DOHH2 (cell line): ENCODE results near the gene ADGRB3.

Source experiments
- EZH2phosphoT487 ChIP-seq: fragments of 200-600 bp; sonication (generic); IDR thresholded peaks from 2 replicates; pipeline ENCODE4 v1.6.1; 2017; ENCODE audit warnings: borderline replicate concordance, mild to moderate bottlenecking, antibody characterized with exemption, low read length, moderate library complexity, mixed read lengths
- TF ChIP-seq, protein P1 (sequence below): fragments of 200-600 bp; sonication (generic); IDR thresholded peaks from one replicate; pipeline ENCODE4 v1.5.1; 2014; ENCODE audit warnings: antibody characterized with exemption, mild to moderate bottlenecking, low read depth, low read length; ENCODE audit not compliant: poor library complexity, severe bottlenecking

DNA sequence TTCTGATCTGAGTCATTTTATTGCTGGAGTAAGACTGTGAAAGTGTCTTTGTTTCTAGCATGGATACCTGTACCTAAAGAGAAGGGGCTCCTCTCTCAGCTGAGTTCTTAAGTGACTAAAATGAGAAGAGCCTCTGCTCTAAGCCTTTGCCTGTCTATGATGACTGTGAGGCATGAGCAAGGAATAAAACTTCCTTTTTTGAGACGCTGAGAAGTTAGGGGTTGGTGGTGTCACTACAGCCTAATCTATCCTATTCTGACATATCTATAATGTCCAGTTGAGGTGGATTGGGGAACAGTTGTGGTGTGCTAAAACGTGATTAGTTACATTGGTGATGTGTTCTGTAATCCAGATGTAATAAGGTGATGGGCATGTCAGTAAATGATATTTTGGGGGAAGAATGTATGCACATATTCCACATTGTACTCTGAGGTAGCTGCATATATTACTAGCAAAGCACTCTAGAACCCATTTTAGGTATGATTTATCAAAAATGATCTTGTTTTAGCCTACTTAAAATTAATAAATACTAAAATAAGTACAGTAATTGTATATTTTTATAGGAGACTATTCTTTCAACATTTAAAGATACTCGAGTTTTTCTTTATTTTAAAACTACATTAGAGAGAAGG, 18.1 kb downstream of the ADGRB3 start:
- TF ChIP-seq EZH2phosphoT487, result no peak
- TF ChIP-seq, protein P1, sequence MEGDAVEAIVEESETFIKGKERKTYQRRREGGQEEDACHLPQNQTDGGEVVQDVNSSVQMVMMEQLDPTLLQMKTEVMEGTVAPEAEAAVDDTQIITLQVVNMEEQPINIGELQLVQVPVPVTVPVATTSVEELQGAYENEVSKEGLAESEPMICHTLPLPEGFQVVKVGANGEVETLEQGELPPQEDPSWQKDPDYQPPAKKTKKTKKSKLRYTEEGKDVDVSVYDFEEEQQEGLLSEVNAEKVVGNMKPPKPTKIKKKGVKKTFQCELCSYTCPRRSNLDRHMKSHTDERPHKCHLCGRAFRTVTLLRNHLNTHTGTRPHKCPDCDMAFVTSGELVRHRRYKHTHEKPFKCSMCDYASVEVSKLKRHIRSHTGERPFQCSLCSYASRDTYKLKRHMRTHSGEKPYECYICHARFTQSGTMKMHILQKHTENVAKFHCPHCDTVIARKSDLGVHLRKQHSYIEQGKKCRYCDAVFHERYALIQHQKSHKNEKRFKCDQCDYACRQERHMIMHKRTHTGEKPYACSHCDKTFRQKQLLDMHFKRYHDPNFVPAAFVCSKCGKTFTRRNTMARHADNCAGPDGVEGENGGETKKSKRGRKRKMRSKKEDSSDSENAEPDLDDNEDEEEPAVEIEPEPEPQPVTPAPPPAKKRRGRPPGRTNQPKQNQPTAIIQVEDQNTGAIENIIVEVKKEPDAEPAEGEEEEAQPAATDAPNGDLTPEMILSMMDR, result no peak
